Measurements from ENCODE around the gene TACC3. TPM values are rescaled to one million over a fixed set of nuclear protein-coding genes. Genes with fewer than 3 reads are reported as not detected.
A peak's percentile ranks its signal among the peaks of the same experiment; 100 is the strongest.

The TACC3 gene
- total RNA-seq, 6 donors from 2014 or later = 8.9 to 47.4 (median 21.9) TPM

- 82 to 88% methylated on average over 8 to 10 of the region's 12 CpGs for WGBS, 2 donors
- no peaks in the 10 kb centered on the region for H3K9me3 ChIP-seq
- no peaks in the 10 kb centered on the region for H3K36me3 ChIP-seq
- H3K4me1 ChIP-seq = peaks cover 0 to 20% (median 6%) of the 10 kb centered on the region in 4 donors
- no peak for TF ChIP-seq CTCF (IDR thresholded peaks at IDR 0.05)
- TF ChIP-seq EP300 (IDR thresholded peaks at IDR 0.05) = no peak
- TF ChIP-seq POLR2AphosphoS5 (IDR thresholded peaks at IDR 0.05) = no peak
- no peak for TF ChIP-seq POLR2A (IDR thresholded peaks at IDR 0.05)
- ATAC-seq (ENCODE audit: low FRiP score in 2 of 2) (no peak), DNase-seq (no peak)
- H3K27me3 ChIP-seq = no peaks in the 10 kb centered on the region
- H3K4me3 ChIP-seq = no peak overlapping the region
- H3K27ac ChIP-seq = no peak overlapping the region
These were observed 62.6 kb downstream of the TACC3 start for GRCh38 chr4:1783970-1784369.

- ATAC-seq (ENCODE audit: low FRiP score in 2 of 2) (no peak), DNase-seq (no peak)
- Histone ChIP-seq H3K4me3 (no peak overlapping the region), H3K9me3 (no peaks in the 10 kb centered on the region), H3K27me3 (no peaks in the 10 kb centered on the region), H3K4me1 (peaks cover 0 to 20% (median 6%) of the 10 kb centered on the region in 4 donors), H3K36me3 (no peaks in the 10 kb centered on the region), H3K27ac (no peak overlapping the region)
- no peak for TF ChIP-seq EP300 (IDR thresholded peaks at IDR 0.05)
- no peak for TF ChIP-seq POLR2A (IDR thresholded peaks at IDR 0.05)
- TF ChIP-seq CTCF (IDR thresholded peaks at IDR 0.05) = no peak
- no peak for TF ChIP-seq POLR2AphosphoS5 (IDR thresholded peaks at IDR 0.05)
- WGBS, 2 donors = 80% methylated on average over 8 of the region's 10 CpGs; no CpG with 5 or more reads in 1 of the 2 donors
These were observed 63.1 kb downstream of the TACC3 start for GRCh38 chr4:1784395-1784788.

- no peaks in the 10 kb centered on the region for H3K36me3 ChIP-seq
- WGBS, 2 donors = 65 to 75% methylated on average over 5 to 16 of the region's 17 CpGs
- no peaks in the 10 kb centered on the region for H3K27me3 ChIP-seq
- H3K4me3 ChIP-seq = no peak overlapping the region
- DNase-seq (no peak), ATAC-seq (ENCODE audit: low FRiP score in 2 of 2) (peak in 1 of 2 donors; percentile 16)
- no peaks in the 10 kb centered on the region for H3K9me3 ChIP-seq
- TF ChIP-seq CTCF (IDR thresholded peaks at IDR 0.05) (no peak), EP300 (IDR thresholded peaks at IDR 0.05) (no peak), POLR2A (IDR thresholded peaks at IDR 0.05) (no peak)
- H3K4me1 ChIP-seq = peaks cover 0 to 20% (median 6%) of the 10 kb centered on the region in 4 donors
- peak overlapping the region in 1 of 4 donors; percentile 47 for H3K27ac ChIP-seq
These were observed 63.7 kb downstream of the TACC3 start for GRCh38 chr4:1784789-1785591.

GRCh38 chr4:1785592-1785991 lies 64.3 kb downstream of the TACC3 start:
- no peaks in the 10 kb centered on the region for H3K36me3 ChIP-seq
- no peak for TF ChIP-seq CTCF (IDR thresholded peaks at IDR 0.05)
- no peak for TF ChIP-seq POLR2A (IDR thresholded peaks at IDR 0.05)
- no peak for TF ChIP-seq POLR2AphosphoS5 (IDR thresholded peaks at IDR 0.05)
- TF ChIP-seq EP300 (IDR thresholded peaks at IDR 0.05) = no peak
- H3K4me3 ChIP-seq = no peak overlapping the region
- DNase-seq (no peak), ATAC-seq (ENCODE audit: low FRiP score in 2 of 2) (no peak)
- no peaks in the 10 kb centered on the region for H3K27me3 ChIP-seq
- no peaks in the 10 kb centered on the region for H3K9me3 ChIP-seq
- H3K27ac ChIP-seq = peak overlapping the region in 1 of 4 donors; percentile 47
- 70 to 93% methylated on average over 2 to 8 of the region's 11 CpGs for WGBS, 2 donors
- peaks cover 0 to 20% (median 6%) of the 10 kb centered on the region in 4 donors for H3K4me1 ChIP-seq

All from upper lobe of left lung (tissue), 6 donors.